K562 (cell line): ENCODE data around the gene SNX14. TPM values are rescaled to one million over a fixed set of nuclear protein-coding genes. Genes with fewer than 3 reads are reported as not detected.

Experiments
- ARID2 ChIP-seq: fragments of 450-650 bp; IDR thresholded peaks from 2 replicates; pipeline ENCODE4 v1.6.1; 2017; ENCODE audit warnings: antibody characterized with exemption, mild to moderate bottlenecking
- CTBP1 ChIP-seq: fragments of 450-650 bp; IDR thresholded peaks from 2 replicates; pipeline ENCODE4 v1.6.1; 2016; ENCODE audit warnings: borderline replicate concordance
- DMBX1 ChIP-seq: fragments of 250-450 bp; sonication (Bioruptor Pico); IDR thresholded peaks from 2 replicates; pipeline ENCODE4 v1.8.0; 2022; ENCODE audit warnings: inconsistent platforms, mild to moderate bottlenecking, moderate library complexity, borderline replicate concordance
- FOXK1 ChIP-seq: sonication (generic); formaldehyde crosslinking; IDR thresholded peaks from 2 replicates; pipeline ENCODE4 v1.8.0; 2022; ENCODE audit warnings: missing genetic modification reagents, mild to moderate bottlenecking, borderline replicate concordance
- HMBOX1 ChIP-seq: sonication (generic); IDR thresholded peaks from 2 replicates; pipeline ENCODE4 v1.6.1; 2016
- HMG20B ChIP-seq: fragments of 250-450 bp; sonication (Bioruptor Pico); IDR thresholded peaks from 2 replicates; pipeline ENCODE4 v1.5.0; 2021; ENCODE audit warnings: mild to moderate bottlenecking
- KLF13 ChIP-seq: fragments of 450-650 bp; IDR thresholded peaks from 2 replicates; pipeline ENCODE4 v1.6.1; 2016; ENCODE audit warnings: missing genetic modification characterization, low read depth, mild to moderate bottlenecking, missing compliant biosample characterization, moderate library complexity, borderline replicate concordance
- KLF6 ChIP-seq: fragments of 250-450 bp; sonication (Bioruptor Pico); IDR thresholded peaks from 2 replicates; pipeline ENCODE4 v1.4.0; 2020; ENCODE audit warnings: mild to moderate bottlenecking, moderate library complexity, borderline replicate concordance
- MEF2A ChIP-seq: IDR thresholded peaks from 2 replicates; pipeline ENCODE4 v1.6.1; 2011; ENCODE audit warnings: low read depth, mild to moderate bottlenecking, low read length, moderate library complexity; ENCODE audit not compliant: control insufficient read depth
- MTA1 ChIP-seq: fragments of 450-650 bp; IDR thresholded peaks from 2 replicates; pipeline ENCODE4 v1.6.1; 2017; ENCODE audit warnings: borderline replicate concordance
- NFRKB ChIP-seq: fragments of 450-650 bp; IDR thresholded peaks from 2 replicates; pipeline ENCODE4 v1.6.1; 2016; ENCODE audit warnings: low read depth
- OTX1 ChIP-seq: fragments of 450-650 bp; formaldehyde crosslinking; IDR thresholded peaks from 2 replicates; pipeline ENCODE4 v1.4.0; 2022; ENCODE audit warnings: mild to moderate bottlenecking
- PHB ChIP-seq: fragments of 250-450 bp; sonication (Bioruptor Pico); IDR thresholded peaks from 2 replicates; pipeline ENCODE4 v1.5.0; 2021
- PRMT5 ChIP-seq: sonication (generic); formaldehyde crosslinking; IDR thresholded peaks from 2 replicates; pipeline ENCODE4 v1.5.0; 2020; ENCODE audit warnings: missing genetic modification reagents
- SMARCE1 ChIP-seq: fragments of 450-650 bp; IDR thresholded peaks from 2 replicates; pipeline ENCODE4 v1.7.1; 2016; ENCODE audit warnings: mild to moderate bottlenecking
- TCF3 ChIP-seq: sonication (generic); formaldehyde crosslinking; IDR thresholded peaks from 2 replicates; pipeline ENCODE4 v1.4.0; 2020; ENCODE audit warnings: mild to moderate bottlenecking, missing genetic modification reagents
- ZKSCAN3 ChIP-seq: fragments of 250-450 bp; sonication (Bioruptor Pico); IDR thresholded peaks from 2 replicates; pipeline ENCODE4 v1.4.0; 2020
- ZNF324 ChIP-seq: fragments of 250-450 bp; sonication (Bioruptor Pico); IDR thresholded peaks from 2 replicates; pipeline ENCODE4 v1.4.0; 2020; ENCODE audit warnings: mild to moderate bottlenecking
- ZNF408 ChIP-seq: fragments of 250-450 bp; sonication (Bioruptor Pico); IDR thresholded peaks from 2 replicates; pipeline ENCODE4 v1.4.0; 2020; ENCODE audit warnings: low read depth, mild to moderate bottlenecking, moderate library complexity
- ZNF707 ChIP-seq: fragments of 250-450 bp; sonication (Bioruptor Pico); conservative IDR thresholded peaks from 2 replicates; pipeline ENCODE4 v1.8.0; 2022; ENCODE audit warnings: inconsistent platforms, mild to moderate bottlenecking, moderate library complexity
- ZNF778 ChIP-seq: fragments of 450-650 bp; formaldehyde crosslinking; IDR thresholded peaks from 2 replicates; pipeline ENCODE4 v1.4.0; 2020; ENCODE audit warnings: mild to moderate bottlenecking, moderate library complexity
- polyA plus RNA-seq, 8 experiments: library from polyadenylated mRNA; depleted of rRNA in 4 of 8; stranded (reverse) in 5 of 8; unstranded in 3 of 8; fragments of >200 nt; fragmentation: Nextera tagmentation in 2 of 8; fragmentation: Illumina TruSeq in 1 of 8; extraction: Ambion mirVana in 2 of 8; extraction: Trizol in 1 of 8; gene quantifications; 2 replicates each; pipeline versions ENCODE4 v1.2.1 to v1.2.3, GENCODE V29; 2011 to 2014; ENCODE audit warnings: inconsistent platforms in 1 of 8, missing spikeins in 1 of 8
- total RNA-seq, 7 experiments: library from RNA; depleted of rRNA in 6 of 7; stranded (reverse); fragments of >200 nt in 6 of 7; fragmentation: Illumina TruSeq in 2 of 7; extraction: Trizol in 2 of 7; gene quantifications; 2 replicates each; pipeline versions ENCODE4 v1.2.1 to v1.2.3, GENCODE V29; 2011 to 2021; ENCODE audit warnings: low replicate concordance in 1 of 7
- TF ChIP-seq, protein P1 (sequence below): fragments of 150-350 bp; conservative IDR thresholded peaks from 2 replicates; pipeline ENCODE4 v1.6.1; 2014; ENCODE audit warnings: low read length
- TF ChIP-seq, protein P2 (sequence below): IDR thresholded peaks from 2 replicates; pipeline ENCODE4 v1.6.1; 2012; ENCODE audit warnings: low read depth, low read length, improper control_type of control experiment, borderline replicate concordance
- TF ChIP-seq, protein P3 (sequence below): fragments of 250-450 bp; sonication (Bioruptor Pico); IDR thresholded peaks from 2 replicates; pipeline ENCODE4 v1.5.0; 2021

Gene SNX14
- total and polyA plus RNA-seq, 9 of the 15 experiments (the other 6 are each of a cell fraction or from before 2014, with no cell fraction given), result 46.5 to 140 (median 71.2) TPM

- TF ChIP-seq ZNF408 (CRISPR knock-in tag) (no peak), HMBOX1 (no peak), ZNF707 (CRISPR knock-in tag) (no peak), KLF6 (no peak), HMG20B (CRISPR knock-in tag) (no peak; the same call in 1 of the 2 replicates), OTX1 (no peak), TCF3 (CRISPR knock-in tag) (no peak; the same call in 1 of the 2 replicates), MEF2A (no peak), SMARCE1 (no peak), ZKSCAN3 (CRISPR knock-in tag) (no peak), DMBX1 (CRISPR knock-in tag) (no peak), ARID2 (no peak), FOXK1 (no peak), NFRKB (no peak), ZNF324 (CRISPR knock-in tag) (no peak), MTA1 (no peak), KLF13 (tag) (no peak), PRMT5 (CRISPR knock-in tag) (no peak), CTBP1 (no peak), ZNF778 (CRISPR knock-in tag) (no peak), PHB (no peak; the same call in 1 of the 2 replicates)
- TF ChIP-seq, protein P1, sequence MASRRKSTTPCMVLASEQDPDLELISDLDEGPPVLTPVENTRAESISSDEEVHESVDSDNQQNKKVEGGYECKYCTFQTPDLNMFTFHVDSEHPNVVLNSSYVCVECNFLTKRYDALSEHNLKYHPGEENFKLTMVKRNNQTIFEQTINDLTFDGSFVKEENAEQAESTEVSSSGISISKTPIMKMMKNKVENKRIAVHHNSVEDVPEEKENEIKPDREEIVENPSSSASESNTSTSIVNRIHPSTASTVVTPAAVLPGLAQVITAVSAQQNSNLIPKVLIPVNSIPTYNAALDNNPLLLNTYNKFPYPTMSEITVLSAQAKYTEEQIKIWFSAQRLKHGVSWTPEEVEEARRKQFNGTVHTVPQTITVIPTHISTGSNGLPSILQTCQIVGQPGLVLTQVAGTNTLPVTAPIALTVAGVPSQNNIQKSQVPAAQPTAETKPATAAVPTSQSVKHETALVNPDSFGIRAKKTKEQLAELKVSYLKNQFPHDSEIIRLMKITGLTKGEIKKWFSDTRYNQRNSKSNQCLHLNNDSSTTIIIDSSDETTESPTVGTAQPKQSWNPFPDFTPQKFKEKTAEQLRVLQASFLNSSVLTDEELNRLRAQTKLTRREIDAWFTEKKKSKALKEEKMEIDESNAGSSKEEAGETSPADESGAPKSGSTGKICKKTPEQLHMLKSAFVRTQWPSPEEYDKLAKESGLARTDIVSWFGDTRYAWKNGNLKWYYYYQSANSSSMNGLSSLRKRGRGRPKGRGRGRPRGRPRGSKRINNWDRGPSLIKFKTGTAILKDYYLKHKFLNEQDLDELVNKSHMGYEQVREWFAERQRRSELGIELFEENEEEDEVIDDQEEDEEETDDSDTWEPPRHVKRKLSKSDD, result no peak
- TF ChIP-seq, protein P2, sequence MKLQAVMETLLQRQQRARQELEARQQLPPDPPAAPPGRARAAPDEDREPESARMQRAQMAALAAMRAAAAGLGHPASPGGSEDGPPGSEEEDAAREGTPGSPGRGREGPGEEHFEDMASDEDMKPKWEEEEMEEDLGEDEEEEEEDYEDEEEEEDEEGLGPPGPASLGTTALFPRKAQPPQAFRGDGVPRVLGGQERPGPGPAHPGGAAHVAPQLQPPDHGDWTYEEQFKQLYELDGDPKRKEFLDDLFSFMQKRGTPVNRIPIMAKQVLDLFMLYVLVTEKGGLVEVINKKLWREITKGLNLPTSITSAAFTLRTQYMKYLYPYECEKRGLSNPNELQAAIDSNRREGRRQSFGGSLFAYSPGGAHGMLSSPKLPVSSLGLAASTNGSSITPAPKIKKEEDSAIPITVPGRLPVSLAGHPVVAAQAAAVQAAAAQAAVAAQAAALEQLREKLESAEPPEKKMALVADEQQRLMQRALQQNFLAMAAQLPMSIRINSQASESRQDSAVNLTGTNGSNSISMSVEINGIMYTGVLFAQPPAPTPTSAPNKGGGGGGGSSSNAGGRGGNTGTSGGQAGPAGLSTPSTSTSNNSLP, result no peak
- TF ChIP-seq, protein P3, sequence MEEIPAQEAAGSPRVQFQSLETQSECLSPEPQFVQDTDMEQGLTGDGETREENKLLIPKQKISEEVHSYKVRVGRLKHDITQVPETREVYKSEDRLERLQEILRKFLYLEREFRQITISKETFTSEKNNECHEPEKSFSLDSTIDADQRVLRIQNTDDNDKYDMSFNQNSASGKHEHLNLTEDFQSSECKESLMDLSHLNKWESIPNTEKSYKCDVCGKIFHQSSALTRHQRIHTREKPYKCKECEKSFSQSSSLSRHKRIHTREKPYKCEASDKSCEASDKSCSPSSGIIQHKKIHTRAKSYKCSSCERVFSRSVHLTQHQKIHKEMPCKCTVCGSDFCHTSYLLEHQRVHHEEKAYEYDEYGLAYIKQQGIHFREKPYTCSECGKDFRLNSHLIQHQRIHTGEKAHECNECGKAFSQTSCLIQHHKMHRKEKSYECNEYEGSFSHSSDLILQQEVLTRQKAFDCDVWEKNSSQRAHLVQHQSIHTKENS, result no peak
Observed at GRCh38 chr6:85641897-85642773, 48.5 kb upstream of the SNX14 start (continued).
